ENCODE measurements around the gene ATP2A1.

The ATP2A1 gene

GRCh38 chr16:28878083-28878926 is at the start of gene ATP2A1:
Gene ATP2A1 (plus strand): TSS chr16:28878488. CDS start chr16:28878672, 184 bp downstream.
- DNase-seq (ENCODE audit: low read depth in 2 of 2) = no peak

GRCh38 chr16:28829747-28830146 is 48.5 kb upstream of the ATP2A1 start:
- DNase-seq (ENCODE audit: low read depth in 2 of 2) = no peak

- no peak for DNase-seq (ENCODE audit: low read depth in 2 of 2)
Measured at GRCh38 chr16:28830531-28830930, 47.8 kb upstream of the ATP2A1 start.

- DNase-seq (ENCODE audit: low read depth in 2 of 2) = no peak
Measured at GRCh38 chr16:28834349-28834748, 43.9 kb upstream of the ATP2A1 start.

GRCh38 chr16:28834873-28835863 is 43.1 kb upstream of the ATP2A1 start:
- DNase-seq (ENCODE audit: low read depth in 2 of 2) = no peak

- DNase-seq (ENCODE audit: low read depth in 2 of 2) = no peak
Measured at GRCh38 chr16:28835864-28836760, 42.2 kb upstream of the ATP2A1 start.

GRCh38 chr16:28836761-28837064 is 41.6 kb upstream of the ATP2A1 start:
- DNase-seq (ENCODE audit: low read depth in 2 of 2) = no peak

GRCh38 chr16:28837672-28838557 is 40.4 kb upstream of the ATP2A1 start:
- DNase-seq (ENCODE audit: low read depth in 2 of 2) = no peak

GRCh38 chr16:28838558-28838918 is 39.8 kb upstream of the ATP2A1 start:
- no peak for DNase-seq (ENCODE audit: low read depth in 2 of 2)

- DNase-seq (ENCODE audit: low read depth in 2 of 2) = no peak
Measured at GRCh38 chr16:28839004-28839639, 39.2 kb upstream of the ATP2A1 start.

GRCh38 chr16:28839899-28840298 is 38.4 kb upstream of the ATP2A1 start:
- DNase-seq (ENCODE audit: low read depth in 2 of 2) = no peak

- no peak for DNase-seq (ENCODE audit: low read depth in 2 of 2)
Measured at GRCh38 chr16:28842696-28843095, 35.6 kb upstream of the ATP2A1 start.

- no peak for DNase-seq (ENCODE audit: low read depth in 2 of 2)
Measured at GRCh38 chr16:28843766-28844165, 34.5 kb upstream of the ATP2A1 start.

GRCh38 chr16:28844226-28844885 is 33.9 kb upstream of the ATP2A1 start:
- no peak for DNase-seq (ENCODE audit: low read depth in 2 of 2)

- DNase-seq (ENCODE audit: low read depth in 2 of 2) = no peak
Measured at GRCh38 chr16:28845293-28845692, 33.0 kb upstream of the ATP2A1 start.

- no peak for DNase-seq (ENCODE audit: low read depth in 2 of 2)
Measured at GRCh38 chr16:28845761-28846079, 32.6 kb upstream of the ATP2A1 start.

- DNase-seq (ENCODE audit: low read depth in 2 of 2) = peak; percentile 96 to 97
Measured at GRCh38 chr16:28846080-28846932, 32.0 kb upstream of the ATP2A1 start, which contains the start of gene TUFM. Gene TUFM (minus strand): TSS chr16:28846348. CDS start chr16:28846269, 79 bp downstream.

- no peak for DNase-seq (ENCODE audit: low read depth in 2 of 2)
Measured at GRCh38 chr16:28846933-28847273, 31.4 kb upstream of the ATP2A1 start.

- no peak for DNase-seq (ENCODE audit: low read depth in 2 of 2)
Measured at GRCh38 chr16:28858421-28858820, 19.9 kb upstream of the ATP2A1 start.
